ENCODE measurements around the gene SARDH.

- TF ChIP-seq CTCF (optimal IDR thresholded peaks at IDR 0.05 in 1 of 3, IDR thresholded peaks at IDR 0.05 in 1 of 3, conservative IDR thresholded peaks at IDR 0.05 in 1 of 3; ENCODE audit: extremely low read depth in 1 of 3, insufficient read depth in 2 of 3, low read length in 3 of 3) (no peak), EZH2 (IDR thresholded peaks at IDR 0.05; ENCODE audit: low read length) (no peak)
Observed at GRCh38 chr9:133770076-133770777, 32.1 kb upstream of the SARDH start.

Data from keratinocyte (primary cell).